ENCODE results near the gene FBXL2.

FBXL2 gene

GRCh38 chr3:33391255-33391995, 114.2 kb downstream of the FBXL2 start:
- no peak overlapping the region for H3K4me3 ChIP-seq (replicated peaks; ENCODE audit: low read depth, low read length)
- DNase-seq (ENCODE audit: low read depth), result no peak
- no peak for TF ChIP-seq CTCF (IDR thresholded peaks at IDR 0.05; ENCODE audit: low read length, missing control alignments)

- H3K4me3 ChIP-seq (replicated peaks; ENCODE audit: low read depth, low read length), result no peak overlapping the region
- no peak for DNase-seq (ENCODE audit: low read depth)
- TF ChIP-seq CTCF (IDR thresholded peaks at IDR 0.05; ENCODE audit: low read length, missing control alignments), result no peak
These were observed 114.9 kb downstream of the FBXL2 start for GRCh38 chr3:33392144-33392543.

- peak; percentile 80 for DNase-seq (ENCODE audit: low read depth)
- TF ChIP-seq CTCF (IDR thresholded peaks at IDR 0.05; ENCODE audit: low read length, missing control alignments), result no peak
- H3K4me3 ChIP-seq (replicated peaks; ENCODE audit: low read depth, low read length), result no peak overlapping the region
These were observed 115.5 kb downstream of the FBXL2 start for GRCh38 chr3:33392703-33393125.

- no peak for DNase-seq (ENCODE audit: low read depth)
- TF ChIP-seq CTCF (IDR thresholded peaks at IDR 0.05; ENCODE audit: low read length, missing control alignments), result no peak
- no peak overlapping the region for H3K4me3 ChIP-seq (replicated peaks; ENCODE audit: low read depth, low read length)
These were observed 117.3 kb downstream of the FBXL2 start for GRCh38 chr3:33394403-33395054.

GRCh38 chr3:33395900-33396299, 118.7 kb downstream of the FBXL2 start:
- no peak for DNase-seq (ENCODE audit: low read depth)
- H3K4me3 ChIP-seq (replicated peaks; ENCODE audit: low read depth, low read length), result no peak overlapping the region
- TF ChIP-seq CTCF (IDR thresholded peaks at IDR 0.05; ENCODE audit: low read length, missing control alignments), result no peak

GRCh38 chr3:33398410-33398809, 121.2 kb downstream of the FBXL2 start:
- DNase-seq (ENCODE audit: low read depth), result no peak
- TF ChIP-seq CTCF (IDR thresholded peaks at IDR 0.05; ENCODE audit: low read length, missing control alignments), result no peak
- H3K4me3 ChIP-seq (replicated peaks; ENCODE audit: low read depth, low read length), result no peak overlapping the region
